ENCODE data around the gene CAMTA2.

DNA sequence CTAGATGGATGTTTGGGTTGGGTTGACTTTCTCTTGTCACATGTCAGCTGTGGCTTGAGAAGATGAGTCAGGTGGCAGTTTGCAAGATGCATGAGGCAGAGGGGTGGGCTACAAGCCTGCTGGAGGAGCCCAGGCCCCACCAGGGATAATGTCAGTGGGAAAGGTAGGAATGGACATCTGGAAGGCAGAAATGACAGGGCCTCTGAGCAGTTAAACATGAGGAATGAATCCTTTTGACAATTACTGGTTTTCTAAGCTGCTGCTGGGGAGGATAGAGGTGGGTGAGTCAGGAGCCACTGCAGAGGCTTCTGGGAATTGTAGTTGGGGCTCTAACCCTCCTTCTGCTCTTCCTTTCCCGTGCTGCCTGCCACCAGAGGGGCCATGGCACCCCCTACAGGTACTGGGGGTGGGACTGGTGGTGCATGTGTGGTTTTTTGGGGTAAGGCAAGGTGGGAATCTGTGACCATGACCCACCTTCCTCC lies 32.0 kb upstream of the CAMTA2 start:
- TF ChIP-seq CTCF (IDR thresholded peaks at IDR 0.05) (no peak), E2F5 (CRISPR knock-in tag; IDR thresholded peaks at IDR 0.05) (no peak), JUN (CRISPR knock-in tag; IDR thresholded peaks at IDR 0.05) (no peak), CBFB (CRISPR knock-in tag; IDR thresholded peaks at IDR 0.05; ENCODE audit: low read depth) (no peak), NFATC4 (CRISPR knock-in tag; IDR thresholded peaks at IDR 0.05) (no peak), RORB (CRISPR knock-in tag; IDR thresholded peaks at IDR 0.05) (no peak), TCF7 (CRISPR knock-in tag; IDR thresholded peaks at IDR 0.05; ENCODE audit: low read depth) (no peak)
